ENCODE results near the gene LRG1.

- TF ChIP-seq CTCF (IDR thresholded peaks at IDR 0.05), result no peak
- TF ChIP-seq POLR2AphosphoS5 (IDR thresholded peaks at IDR 0.05), result no peak
- TF ChIP-seq POLR2A (IDR thresholded peaks at IDR 0.05; ENCODE audit: low read depth), result no peak
- TF ChIP-seq EP300 (IDR thresholded peaks at IDR 0.05), result no peak
Measured at GRCh38 chr19:4521888-4522242, 18.0 kb downstream of the LRG1 start.
